ENCODE data around the gene FASTKD2.

GRCh38 chr2:206824087-206824618, 58.7 kb downstream of the FASTKD2 start:
- TF ChIP-seq POLR2A (IDR thresholded peaks at IDR 0.05) (no peak), CTCF (IDR thresholded peaks at IDR 0.05) (no peak), EP300 (IDR thresholded peaks at IDR 0.05; ENCODE audit: low read depth) (no peak)
